Measurements from ENCODE around the gene PLCG1.

The PLCG1 gene

DNA sequence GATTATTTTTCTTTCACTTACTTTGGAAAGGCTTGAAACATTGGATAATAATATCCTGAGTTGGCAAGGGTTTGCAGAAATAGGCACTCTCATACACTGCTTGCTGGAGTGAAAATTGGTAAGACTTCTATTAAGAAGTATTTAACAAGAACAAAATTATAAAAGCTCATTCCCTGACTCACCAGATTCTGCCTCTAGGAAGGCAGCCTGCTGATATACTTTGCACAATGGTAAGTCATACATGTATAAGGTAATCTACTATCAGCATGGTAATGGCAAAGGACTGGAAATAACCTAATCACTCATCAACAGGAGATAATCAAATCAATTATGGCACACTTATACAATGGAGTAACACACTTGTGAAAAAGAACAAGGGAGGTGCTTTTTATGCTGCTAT is 85.8 kb downstream of the PLCG1 start:
- H3K27ac ChIP-seq, result no peak overlapping the region
- TF ChIP-seq ZFX (IDR thresholded peaks at IDR 0.05; ENCODE audit: borderline replicate concordance), result no peak
- TF ChIP-seq, protein P1, sequence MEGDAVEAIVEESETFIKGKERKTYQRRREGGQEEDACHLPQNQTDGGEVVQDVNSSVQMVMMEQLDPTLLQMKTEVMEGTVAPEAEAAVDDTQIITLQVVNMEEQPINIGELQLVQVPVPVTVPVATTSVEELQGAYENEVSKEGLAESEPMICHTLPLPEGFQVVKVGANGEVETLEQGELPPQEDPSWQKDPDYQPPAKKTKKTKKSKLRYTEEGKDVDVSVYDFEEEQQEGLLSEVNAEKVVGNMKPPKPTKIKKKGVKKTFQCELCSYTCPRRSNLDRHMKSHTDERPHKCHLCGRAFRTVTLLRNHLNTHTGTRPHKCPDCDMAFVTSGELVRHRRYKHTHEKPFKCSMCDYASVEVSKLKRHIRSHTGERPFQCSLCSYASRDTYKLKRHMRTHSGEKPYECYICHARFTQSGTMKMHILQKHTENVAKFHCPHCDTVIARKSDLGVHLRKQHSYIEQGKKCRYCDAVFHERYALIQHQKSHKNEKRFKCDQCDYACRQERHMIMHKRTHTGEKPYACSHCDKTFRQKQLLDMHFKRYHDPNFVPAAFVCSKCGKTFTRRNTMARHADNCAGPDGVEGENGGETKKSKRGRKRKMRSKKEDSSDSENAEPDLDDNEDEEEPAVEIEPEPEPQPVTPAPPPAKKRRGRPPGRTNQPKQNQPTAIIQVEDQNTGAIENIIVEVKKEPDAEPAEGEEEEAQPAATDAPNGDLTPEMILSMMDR (IDR thresholded peaks at IDR 0.05), result no peak

DNA sequence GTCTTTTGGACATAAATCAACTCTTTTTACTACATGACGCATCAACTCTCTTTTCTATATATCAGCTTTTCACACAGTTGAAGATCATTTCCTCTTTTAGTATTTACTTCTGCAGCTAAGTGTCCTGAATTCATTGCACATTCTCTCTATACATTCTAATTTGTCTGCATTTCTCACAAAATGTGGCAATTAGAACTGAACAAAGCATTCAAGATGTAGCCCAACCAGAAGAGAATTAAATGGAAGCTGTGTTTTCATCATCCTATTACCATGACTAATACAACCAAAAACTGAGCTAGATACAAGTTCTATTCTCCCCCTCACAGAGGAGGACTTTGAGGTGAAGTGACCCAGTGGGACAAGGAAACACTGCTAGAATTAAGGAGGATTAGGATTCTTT is 86.9 kb downstream of the PLCG1 start:
- H3K27ac ChIP-seq, result no peak overlapping the region
- TF ChIP-seq, protein P1 (IDR thresholded peaks at IDR 0.05), result no peak
- no peak for TF ChIP-seq ZFX (IDR thresholded peaks at IDR 0.05; ENCODE audit: borderline replicate concordance)

GRCh38 chr20:41225091-41225490 is 87.7 kb downstream of the PLCG1 start:
- H3K27ac ChIP-seq, result no peak overlapping the region
- TF ChIP-seq, protein P1 (IDR thresholded peaks at IDR 0.05), result no peak
- no peak for TF ChIP-seq ZFX (IDR thresholded peaks at IDR 0.05; ENCODE audit: borderline replicate concordance)

DNA sequence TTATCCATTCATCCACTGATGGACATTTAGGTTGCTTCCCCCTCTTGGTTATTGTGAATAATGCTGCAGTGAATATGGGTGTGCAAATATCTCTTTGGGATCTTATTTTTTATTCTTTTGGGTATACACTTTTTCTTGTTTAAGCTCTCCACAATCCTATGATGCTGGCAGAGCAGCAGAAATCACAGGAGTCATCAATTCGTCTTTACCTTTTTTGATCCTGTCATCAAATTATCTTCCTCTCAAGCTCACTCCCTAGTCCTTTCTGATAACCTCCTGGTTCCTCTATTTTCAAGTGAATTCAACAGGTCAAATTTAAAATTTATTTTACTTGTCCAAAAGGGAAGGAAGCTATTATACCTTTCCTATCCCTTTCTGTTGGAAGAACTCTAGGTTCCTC is 89.1 kb downstream of the PLCG1 start:
- no peak for TF ChIP-seq ZFX (IDR thresholded peaks at IDR 0.05; ENCODE audit: borderline replicate concordance)
- TF ChIP-seq, protein P1 (IDR thresholded peaks at IDR 0.05), result no peak
- no peak overlapping the region for H3K27ac ChIP-seq

All from 22Rv1 (cell line).